NCI-H526 (cell line): Measurements from ENCODE around the gene MFSD6.
A peak's percentile ranks its signal among the peaks of the same experiment; 100 is the strongest.
"Not testable (repeated sequence)": the region's sequence is repeated elsewhere in the genome, so short reads cannot be mapped to it uniquely, and the experiment has no call there.

Experiments
- DNase-seq, 2 experiments: peaks; one replicate each; lab custom pipeline; 2025; lab: John Stamatoyannopoulos, UW

The MFSD6 gene

DNA sequence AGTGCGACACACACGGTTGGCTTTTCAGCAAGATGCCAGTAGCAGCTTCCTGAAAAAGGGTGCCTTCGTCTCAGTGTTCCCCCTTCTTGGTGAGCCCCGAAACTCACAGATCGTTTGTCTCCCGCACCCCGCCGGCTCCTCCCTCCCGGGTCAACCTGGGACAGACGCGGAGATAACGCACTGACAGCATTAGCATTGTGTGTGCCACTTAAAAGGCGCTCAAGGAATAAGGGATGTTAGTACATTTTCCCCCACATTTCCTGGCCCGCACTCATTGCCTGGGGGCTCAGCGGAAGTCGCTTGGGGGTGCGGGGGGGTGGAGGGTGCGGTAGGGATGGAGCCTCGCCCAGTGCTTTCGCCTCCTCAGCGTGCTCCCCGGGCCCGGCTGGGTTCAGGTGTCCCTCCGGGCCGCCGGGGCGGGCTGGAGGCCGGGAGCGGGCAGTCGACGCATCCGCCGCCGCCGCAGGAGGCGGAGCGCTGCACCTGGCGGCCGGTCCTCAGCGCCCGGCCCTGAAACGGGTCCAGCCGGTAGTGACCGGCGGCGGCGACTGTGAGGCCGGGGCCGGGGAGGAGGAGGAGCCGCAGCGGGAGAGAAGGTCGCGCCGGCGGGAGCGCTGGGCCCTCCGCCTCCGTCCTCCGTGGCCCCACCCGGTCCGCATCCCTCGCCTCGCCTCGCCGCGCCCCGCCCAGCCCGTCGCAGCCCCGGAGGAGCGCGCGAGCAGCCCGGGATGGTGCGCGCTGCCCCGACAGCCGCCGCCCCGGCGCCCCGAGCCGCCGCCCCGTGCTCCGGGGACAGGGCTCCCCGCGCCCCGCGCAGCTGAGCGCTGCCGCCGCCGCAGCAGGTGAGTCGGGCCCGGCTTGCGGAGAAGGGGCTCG is at the start of gene MFSD6:
MFSD6 (plus strand) TSS at position 694 of the 876 bp plus-strand sequence. CDS start 27,675 bp downstream, outside the sequence.
- peak; percentile 22 to 91 for DNase-seq

DNA sequence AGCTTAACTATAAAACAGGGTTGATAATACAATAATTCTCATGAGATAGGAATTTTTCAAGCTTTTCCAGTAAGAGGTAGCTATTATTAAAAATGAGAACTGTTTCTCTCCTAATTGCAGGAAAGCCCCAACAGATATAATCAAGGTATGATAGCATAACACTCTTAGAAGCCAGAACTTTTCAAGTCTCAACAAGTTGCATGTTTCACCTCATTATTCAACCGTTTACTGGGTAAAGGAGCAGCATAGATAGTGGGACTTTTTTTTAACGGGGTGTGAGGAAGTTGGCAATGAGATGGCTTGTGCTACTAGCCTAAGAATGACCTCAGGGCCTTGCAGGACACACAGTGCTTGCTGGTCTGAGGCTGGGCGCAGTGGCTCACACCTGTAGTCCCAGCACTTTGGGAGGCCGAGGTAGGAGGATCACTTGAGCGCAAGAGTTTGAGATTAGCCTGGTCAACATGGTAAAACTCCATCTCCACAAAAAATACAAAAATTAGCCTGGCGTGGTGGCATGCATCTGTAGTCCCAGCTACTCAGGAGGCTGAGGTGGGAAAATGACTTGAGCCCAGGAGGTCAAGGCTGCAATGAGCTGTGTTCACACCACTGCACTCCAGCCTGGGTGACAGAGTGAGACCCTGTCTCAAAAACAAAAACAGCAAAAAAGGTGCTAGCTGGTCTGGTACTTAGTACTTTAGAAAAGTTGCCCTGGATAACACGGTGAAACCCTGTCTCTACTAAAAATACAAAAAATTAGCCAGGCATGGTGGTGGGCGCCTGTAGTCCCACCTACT is 49.3 kb upstream of the MFSD6 start:
- DNase-seq, result not testable (repeated sequence)

DNA sequence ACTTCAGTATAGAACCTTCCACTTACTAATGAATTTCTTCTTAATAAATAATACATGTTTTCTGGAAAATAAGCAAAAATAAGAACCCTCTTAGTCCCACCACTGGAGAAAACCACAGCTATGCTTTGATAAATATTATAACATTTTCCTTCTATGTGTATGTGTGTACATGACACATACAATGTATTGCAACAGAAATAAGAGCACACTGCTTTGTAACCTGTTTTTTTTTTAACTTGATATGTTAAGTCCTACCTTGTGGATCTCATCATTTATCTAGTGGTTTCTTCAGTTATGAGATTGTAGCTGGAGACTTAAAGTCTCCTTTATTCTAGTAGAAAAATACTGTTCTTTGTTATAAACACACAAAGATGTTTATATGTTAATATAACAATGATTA is 47.6 kb upstream of the MFSD6 start:
- DNase-seq, result no peak

DNA sequence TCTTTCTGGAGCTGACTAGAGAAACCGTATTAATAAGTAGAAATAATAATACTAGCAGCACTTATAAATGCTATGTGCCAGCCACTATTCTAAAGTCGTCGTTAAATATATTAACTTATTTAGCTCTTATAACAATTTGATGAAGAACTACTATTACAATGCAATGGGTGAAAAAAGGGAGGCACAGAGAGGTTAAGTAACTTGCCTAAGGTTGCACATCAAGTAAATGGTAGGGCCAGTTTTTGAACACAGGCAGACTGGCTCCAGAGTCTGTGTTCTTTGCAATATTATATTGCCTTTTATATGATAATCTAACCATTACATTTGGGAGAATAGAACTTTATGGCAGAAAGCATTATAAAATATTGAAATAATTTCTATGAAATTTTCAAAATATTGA is 47.2 kb upstream of the MFSD6 start:
- no peak for DNase-seq

DNA sequence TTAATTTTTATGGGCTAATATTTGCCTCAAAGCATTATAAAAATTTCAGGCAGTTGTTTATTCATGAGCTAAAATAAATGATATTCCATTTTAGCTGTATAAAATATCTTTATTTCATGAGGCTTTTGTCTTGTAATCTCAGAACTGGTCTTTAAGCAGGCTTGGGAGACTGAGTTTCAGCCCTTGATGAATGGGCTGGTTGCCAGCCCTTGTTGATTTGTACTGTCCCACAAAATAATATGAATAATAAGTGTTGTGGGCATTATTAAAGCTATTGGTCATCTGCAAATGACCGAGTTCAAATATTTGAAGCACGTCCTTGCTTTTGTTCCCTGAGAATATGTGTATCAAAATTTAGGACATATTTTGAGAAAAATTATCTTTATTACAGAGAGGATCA is 46.6 kb upstream of the MFSD6 start:
- DNase-seq, result no peak

DNA sequence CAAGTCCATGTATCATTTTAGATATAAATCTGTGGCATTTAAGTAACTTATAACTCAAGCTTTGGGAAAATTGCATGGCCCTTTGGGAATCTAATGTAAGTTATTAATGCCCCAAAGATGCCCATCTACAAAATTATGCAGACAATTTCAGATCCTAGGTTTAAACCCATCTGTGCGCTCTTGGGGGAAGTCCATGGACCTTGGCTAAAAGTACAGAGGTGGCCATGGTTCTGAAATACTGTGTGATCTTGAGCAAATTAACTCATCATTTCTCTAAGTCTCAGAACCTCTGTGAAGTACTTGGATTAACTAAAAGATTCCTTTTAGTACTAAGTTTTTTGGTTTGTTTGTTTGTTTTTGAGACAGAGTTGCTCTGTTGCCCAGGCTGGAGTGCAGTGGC is 45.3 kb upstream of the MFSD6 start:
- no peak for DNase-seq

DNA sequence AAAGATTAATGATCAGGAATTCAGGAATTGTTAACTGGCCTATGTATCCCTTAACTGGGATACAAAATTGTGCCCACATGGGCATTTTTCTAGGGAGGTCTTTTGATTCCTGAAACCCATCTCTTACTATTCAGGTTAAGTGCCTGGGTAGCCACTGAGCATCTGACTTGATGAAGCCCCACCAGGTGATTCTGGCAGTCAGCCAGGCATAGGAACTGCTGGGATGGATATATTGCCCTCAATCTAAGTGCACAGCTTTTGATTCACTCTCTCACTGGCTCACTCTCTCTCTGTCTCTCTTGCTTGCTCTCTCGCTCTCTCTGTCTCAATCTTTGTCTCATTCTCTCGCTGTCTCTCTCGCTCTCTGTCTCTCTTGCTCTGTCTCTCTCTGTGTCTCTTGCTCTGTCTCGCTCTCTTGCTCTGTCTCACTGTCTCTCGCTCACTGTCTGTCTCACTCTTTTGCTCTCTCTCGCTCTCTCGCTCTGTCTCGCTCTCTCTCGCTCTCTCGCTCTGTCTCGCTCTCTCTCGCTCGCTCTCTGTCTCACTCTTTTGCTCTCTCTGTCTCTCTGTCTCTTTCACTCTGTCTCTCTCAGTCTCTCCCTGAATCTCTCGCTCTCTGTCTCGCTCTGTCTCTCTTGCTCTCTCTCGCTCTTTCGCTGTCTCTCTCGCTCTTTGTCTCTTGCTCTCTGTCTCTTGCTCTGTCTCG is 42.5 kb upstream of the MFSD6 start:
- peak in 1 of 2 experiments; percentile 22 for DNase-seq

DNA sequence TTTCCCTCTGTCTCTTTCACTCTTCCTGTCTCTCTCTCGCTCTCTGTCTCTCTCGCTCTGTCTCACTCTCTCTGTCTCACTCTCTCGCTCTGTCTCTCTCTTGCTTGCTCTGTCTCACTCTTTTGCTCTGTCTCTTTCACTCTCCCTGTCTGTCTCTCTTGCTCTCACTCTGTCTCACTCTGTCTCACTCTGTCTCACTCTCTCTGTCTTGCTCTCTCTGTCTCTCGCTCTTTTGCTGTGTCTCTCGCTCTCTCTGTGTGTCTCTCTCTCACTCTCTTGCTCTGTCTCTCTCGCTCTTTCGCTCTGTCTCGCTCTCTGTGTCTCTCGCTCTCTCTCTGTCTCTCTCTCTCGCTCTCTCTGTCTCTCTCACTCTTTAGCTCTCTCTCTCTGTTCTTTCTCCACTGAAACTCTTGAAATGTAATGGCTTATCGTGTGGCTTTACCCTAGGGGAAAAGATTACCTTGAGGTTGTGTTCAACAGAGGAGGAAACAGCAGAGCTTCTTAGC is 41.9 kb upstream of the MFSD6 start:
- DNase-seq, result no peak

DNA sequence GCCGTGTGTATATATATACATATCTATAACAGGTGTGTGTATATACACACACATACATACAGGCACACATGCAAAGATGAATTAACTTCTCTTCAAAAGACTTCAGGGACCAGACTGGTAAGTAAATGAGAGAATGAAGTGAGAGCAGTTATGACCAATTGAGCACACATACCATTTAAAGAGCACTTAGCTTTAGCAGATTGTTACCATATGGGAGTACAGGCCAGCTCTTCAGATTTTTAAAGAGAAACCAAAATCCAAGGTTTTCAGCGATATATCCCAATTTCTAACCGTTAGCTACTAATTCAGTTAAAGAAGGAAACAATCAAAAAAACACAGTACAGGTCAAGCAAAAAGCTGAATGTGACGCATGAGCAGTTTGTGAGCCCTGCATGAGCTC is 41.1 kb upstream of the MFSD6 start:
- no peak for DNase-seq

DNA sequence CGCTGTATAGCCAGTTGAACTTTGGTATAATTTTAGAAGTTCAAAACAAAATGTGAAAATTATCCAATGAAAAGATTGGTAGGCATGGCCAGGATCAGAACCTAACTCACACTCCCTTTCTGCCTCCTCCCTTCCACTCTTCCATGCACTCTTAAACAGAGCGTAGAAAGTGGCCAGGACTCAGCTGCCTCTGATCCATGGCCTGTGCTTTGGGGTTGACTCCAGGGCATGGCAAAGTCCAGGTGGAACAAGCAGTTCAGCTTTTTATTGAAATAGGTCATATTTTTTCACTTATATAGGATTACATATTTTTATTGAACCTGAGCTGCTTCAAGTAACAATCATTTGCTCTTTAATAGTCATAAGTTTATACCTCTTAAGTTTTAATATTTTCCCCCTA is 38.5 kb upstream of the MFSD6 start:
- no peak for DNase-seq

DNA sequence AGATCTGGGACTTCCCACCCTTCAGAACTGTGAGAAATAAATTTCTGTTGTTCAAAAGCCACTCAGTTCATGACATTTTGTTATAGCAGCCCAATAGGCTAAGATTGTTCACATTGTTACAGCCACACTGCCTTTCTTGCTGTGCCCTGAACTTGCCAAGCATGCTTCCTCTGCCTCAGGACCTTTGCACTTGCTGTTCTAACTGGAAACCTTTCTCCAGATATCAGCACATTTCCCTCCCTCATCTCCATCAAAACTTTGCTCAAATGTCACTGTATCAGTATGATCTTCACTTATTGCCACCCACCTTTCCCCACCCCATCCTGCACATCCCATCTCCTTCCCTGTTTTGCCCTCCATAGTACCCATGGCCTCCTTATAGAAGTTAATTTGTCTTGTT is 32.1 kb upstream of the MFSD6 start:
- no peak for DNase-seq

DNA sequence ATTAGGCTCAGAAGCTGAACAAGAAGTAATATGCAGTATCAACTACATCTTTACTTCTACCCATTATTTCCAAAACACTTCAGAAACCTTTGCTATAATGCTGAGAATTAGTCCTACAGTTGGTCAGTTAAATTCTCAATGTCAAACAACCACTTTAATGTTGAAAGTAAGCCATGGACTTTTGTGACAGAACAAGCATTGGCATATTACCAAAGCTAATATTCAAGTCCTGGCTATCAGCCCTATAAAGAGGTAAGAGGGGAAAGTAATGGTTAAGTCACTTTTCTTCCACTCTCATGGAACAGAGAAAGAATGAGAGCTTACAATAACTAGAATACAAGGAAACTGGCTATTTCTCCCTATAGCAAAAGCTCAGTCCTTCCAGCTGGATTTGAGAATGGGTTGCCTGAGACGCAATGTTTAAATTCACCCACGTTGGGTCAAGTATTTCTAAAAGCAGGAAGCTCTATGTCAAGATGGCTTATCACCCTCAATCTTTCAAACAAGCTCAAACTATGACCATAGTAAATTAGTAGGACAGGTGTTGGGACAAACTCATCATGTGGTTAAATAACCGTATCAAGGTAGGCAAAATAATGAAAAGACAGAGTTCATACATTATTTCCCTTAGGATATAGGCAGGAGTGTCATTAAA is 31.4 kb upstream of the MFSD6 start:
- DNase-seq, result no peak

DNA sequence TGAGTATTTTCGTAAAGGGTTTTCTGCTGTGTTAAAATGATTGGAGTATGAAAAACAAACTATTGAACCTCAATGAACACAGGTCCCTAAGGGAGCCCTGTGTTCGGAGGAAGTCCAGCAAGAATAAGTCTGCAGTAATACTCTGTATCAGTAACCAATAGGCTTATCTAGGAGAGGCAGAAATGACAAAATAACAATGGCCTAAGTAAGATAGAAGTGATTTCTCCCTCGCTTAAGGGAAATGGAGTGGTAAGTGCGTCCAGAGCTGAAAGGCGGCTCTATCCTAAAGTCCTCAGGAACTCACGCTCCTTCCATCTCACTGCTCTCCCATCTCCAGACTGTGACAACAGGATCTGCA is 29.3 kb upstream of the MFSD6 start:
- no peak for DNase-seq

DNA sequence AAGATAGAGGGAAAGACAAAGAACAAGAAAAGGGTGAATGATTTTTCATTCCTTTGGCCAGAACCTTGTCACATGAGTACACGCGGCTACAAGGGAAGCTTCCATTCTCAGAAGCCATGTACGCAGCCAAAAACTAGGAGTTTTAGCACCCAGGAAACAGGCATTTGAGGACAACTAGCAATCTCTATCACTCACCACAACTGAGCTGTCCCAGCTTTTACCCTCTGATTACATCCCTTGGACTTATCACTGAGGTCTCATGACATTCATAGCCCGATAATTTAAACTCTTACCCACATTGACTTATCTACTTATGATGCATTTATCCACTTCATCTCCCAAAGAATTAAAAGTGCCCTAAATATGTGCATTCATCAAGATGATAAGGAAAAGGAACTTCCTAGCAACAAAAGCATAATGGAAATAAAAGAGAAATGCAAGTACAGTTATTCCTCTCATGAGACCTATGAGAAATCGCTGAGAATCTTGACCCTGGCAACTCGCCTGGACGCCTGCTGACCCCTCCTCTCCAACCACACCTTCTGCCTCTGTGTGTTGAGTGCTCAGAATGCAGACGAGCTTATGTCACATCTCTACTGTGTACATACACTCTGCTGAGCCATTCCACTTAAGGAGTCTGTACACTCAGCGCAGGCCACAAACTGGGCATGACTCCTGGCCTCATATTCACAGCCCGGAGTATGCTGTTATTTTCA is 28.7 kb upstream of the MFSD6 start:
- no peak for DNase-seq

DNA sequence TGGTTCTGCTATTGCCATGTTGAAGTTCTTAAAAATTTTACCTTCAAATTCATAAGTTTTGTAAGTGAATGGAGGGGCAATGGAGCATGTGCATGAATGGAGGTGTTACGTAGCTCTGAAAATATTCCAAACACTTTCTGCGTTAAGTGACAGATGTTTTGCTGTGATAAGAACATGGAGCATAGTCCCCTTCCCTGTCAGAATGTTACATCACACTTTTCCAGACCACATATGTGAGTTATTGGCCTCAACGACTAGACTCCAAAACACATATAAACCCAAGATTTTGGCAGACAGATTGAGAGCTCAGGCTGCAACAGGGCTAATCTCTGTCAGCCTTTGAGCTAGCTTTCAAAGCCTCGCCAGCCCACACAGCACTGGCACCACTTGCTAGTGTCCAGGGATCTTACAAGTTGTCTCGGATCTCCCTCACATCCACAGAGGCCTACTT is 27.2 kb upstream of the MFSD6 start:
- no peak for DNase-seq

DNA sequence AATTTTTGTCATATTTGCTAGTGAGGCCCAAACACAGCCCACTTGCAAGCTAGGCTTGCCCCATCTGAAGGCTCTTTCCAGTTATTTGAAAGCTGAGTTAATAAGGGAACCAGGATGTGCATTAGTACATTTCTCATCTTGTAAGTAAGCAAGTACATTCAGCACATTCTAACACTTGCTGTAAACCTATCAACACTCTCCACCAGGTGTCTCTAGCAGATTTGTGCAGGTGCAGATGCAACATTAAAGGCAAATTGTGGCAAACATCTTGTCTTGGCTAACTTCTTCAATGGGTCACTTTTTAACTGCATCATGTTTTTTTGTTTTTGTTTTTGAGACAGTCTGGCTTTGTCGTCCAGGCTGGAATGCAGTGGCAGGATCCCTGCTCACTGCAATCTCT is 25.3 kb upstream of the MFSD6 start:
- peak; percentile 47 to 78 for DNase-seq

DNA sequence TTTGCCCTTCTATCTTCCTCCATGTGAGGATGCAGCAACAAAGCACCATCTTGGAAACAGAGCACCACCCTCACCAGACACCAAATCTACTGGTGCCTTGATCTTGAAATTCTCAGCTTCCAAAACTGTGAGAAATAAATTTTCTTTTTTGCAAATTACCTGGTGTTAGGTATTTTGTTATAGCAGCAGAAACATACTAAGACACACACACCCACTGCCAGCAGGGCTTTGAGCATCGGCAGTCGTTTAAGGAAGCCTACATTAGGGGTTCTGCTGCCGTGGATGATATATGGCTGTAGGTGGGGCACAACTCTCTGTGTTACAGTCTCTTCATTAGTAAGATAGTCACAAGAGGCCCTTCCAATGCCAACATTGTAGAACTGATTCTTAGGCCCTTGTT is 20.7 kb upstream of the MFSD6 start:
- DNase-seq, result no peak

DNA sequence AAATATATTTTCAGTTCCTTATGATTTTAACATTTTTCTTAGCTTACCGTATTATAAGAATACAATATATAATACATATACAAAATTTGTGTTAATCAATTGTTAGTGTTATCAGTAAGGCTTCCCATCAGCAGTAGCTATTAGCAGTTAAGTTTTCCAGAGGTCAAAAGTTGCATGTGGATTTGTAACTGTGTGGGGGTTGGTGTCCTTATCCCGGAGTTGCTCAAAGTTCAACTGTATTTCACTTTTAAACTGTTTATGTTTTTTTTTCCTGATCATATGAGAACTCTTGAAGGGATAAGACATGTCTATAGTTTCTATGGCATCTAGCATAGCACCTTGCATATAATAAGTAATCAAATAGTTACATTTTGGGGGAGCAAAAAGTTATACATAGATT is 11.9 kb upstream of the MFSD6 start:
- no peak for DNase-seq

DNA sequence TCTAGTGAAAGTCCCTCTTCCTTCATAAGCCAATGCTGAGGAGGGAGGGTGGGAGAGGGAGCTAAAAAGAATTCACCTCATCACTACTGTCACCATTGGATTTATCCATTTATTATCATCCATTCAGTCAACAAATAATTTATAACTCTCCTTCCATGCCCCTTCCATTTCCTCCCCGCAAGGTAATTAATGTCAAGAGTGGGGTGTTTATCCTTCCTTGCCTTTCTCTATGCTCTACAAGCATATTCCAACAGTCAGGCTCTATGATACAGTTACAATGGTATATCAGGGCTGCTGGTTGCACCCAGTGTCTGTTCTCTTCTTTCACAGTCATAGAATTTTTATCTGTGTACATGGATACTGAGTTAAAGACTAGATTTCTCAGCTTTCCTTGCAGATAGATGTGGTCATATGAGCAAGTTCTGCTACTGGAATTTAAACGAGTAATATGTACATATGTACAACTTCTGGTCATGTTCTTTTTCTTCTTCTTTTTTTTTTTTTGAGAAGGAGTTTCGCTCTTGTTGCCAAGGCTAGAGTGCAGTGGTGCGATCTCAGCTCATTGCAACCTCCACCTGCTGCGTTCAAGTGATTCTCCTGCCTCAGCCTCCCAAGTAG is 5.1 kb upstream of the MFSD6 start:
- DNase-seq, result no peak

DNA sequence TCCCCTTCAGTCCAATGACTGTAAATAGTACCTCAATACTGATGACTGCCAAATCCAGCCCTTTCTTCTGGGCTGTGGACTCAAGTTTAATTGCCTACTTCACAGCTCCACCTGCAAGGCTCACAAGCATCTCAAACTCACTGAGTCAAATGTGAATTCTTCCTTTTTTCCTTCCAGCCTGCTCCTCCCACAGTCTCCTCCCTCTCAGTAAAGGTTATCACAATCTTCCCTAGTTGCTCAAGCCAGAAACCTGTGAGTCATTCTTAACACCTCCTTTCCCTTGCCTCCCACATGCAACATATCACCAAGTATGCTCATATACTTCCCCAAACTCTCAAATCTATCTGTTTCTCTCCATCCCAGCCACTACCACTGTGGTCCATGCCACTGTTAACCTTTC is 3.7 kb upstream of the MFSD6 start:
- no peak for DNase-seq

DNA sequence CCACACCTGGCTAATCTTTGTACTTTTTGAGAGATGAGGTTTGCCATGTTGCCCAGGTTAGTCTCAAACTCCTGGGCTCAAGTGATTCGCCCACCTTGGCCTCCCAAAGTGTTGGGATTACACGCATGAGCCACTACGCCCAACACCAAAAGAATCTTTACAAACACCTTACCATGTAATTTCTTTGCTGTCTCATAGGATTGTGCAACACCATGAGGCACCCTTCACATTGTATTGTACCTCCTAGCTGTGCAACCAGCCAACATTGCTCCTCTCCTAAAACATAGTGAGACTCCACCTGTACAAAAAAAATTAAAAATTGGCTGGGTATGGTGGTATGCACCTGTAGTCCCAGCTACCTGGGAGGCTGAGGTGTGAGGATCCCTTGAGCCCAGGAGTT is 3.1 kb upstream of the MFSD6 start:
- no peak for DNase-seq
